GM12801 (cell line): ENCODE data around the gene MRI1.

Experiments used
- CTCF ChIP-seq: IDR thresholded peaks from one replicate; pipeline ENCODE4 v1.5.1; 2011; ENCODE audit warnings: control low read depth; ENCODE audit not compliant: insufficient read length; ENCODE audit errors: extremely low read depth

The MRI1 gene

GRCh38 chr19:13764101-13764807, at the start of gene MRI1:
MRI1 (plus strand) TSS chr19:13764522; CDS start chr19:13764589, 67 bp downstream.
- TF ChIP-seq CTCF: no peak

- no peak for TF ChIP-seq CTCF
These were observed 47.1 kb upstream of the MRI1 start for GRCh38 chr19:13717194-13717643.

- TF ChIP-seq CTCF: no peak
These were observed 45.6 kb upstream of the MRI1 start for GRCh38 chr19:13718733-13719132.

- no peak for TF ChIP-seq CTCF
These were observed 42.2 kb upstream of the MRI1 start for GRCh38 chr19:13722146-13722545.

- TF ChIP-seq CTCF: no peak
These were observed 41.1 kb upstream of the MRI1 start for GRCh38 chr19:13723206-13723605.

- no peak for TF ChIP-seq CTCF
These were observed 38.0 kb upstream of the MRI1 start for GRCh38 chr19:13726323-13726722.

GRCh38 chr19:13727798-13728197, 36.5 kb upstream of the MRI1 start:
- no peak for TF ChIP-seq CTCF

- TF ChIP-seq CTCF: no peak
These were observed 34.5 kb upstream of the MRI1 start for GRCh38 chr19:13729859-13730258.
